PC-9 (cell line): ENCODE results near the gene RHOC. TPM values are rescaled to one million over a fixed set of nuclear protein-coding genes. Genes with fewer than 3 reads are reported as not detected.

Source experiments
- BruUV-seq: library from RNA; stranded (reverse); fragments of 400-500 nt; replicated peaks from 2 replicates; lab custom pipeline; 2021; lab: Mats Ljungman, UMichigan
- CTCF ChIA-PET: fragments of 300-600 bp; sonication (Branson Sonifier 250); formaldehyde crosslinking; loops from one replicate; lab custom pipeline; 2022; ENCODE audit warnings: antibody characterized with exemption; lab: Charles Lee
- POLR2A ChIA-PET: fragments of 300-600 bp; sonication (Branson Sonifier 250); formaldehyde crosslinking; loops from one replicate; lab custom pipeline; 2022; ENCODE audit warnings: antibody characterized with exemption; ENCODE audit not compliant: unreplicated experiment; lab: Charles Lee
- DNase-seq, 2 experiments: peaks; one replicate each; pipeline versions ENCODE4 v3.0.0 to v3.0.0-alpha.2; 2015 to 2022; ENCODE audit warnings: mixed read lengths in 1 of 2
- H2AFZ ChIP-seq: fragments of 200-600 bp; sonication (generic); 2 replicates; pipeline ENCODE4 v1.8.1; 2017; ENCODE audit warnings: antibody characterized with exemption
- H3F3A ChIP-seq: fragments of 200-600 bp; sonication (generic); 2 replicates; pipeline ENCODE4 v1.8.1; 2017; ENCODE audit warnings: antibody characterized with exemption, mild to moderate bottlenecking, low read depth; ENCODE audit not compliant: insufficient read depth
- H3K27ac ChIP-seq: fragments of 200-600 bp; sonication (generic); 2 replicates; pipeline ENCODE4 v1.6.1; 2016; ENCODE audit warnings: mixed run types
- H3K27me3 ChIP-seq: fragments of 200-600 bp; sonication (generic); 2 replicates; pipeline ENCODE4 v1.6.1; 2016; ENCODE audit warnings: low read depth, mixed run types; ENCODE audit not compliant: insufficient read depth
- H3K36me3 ChIP-seq: fragments of 200-600 bp; sonication (generic); 2 replicates; pipeline ENCODE4 v1.6.1; 2016; ENCODE audit warnings: low read depth, mixed run types
- H3K4me1 ChIP-seq: fragments of 200-600 bp; sonication (generic); replicated peaks from 2 replicates; pipeline ENCODE4 v1.6.1; 2016; ENCODE audit warnings: mixed run types; ENCODE audit not compliant: insufficient read depth
- H3K4me2 ChIP-seq: fragments of 200-600 bp; sonication (generic); 2 replicates; pipeline ENCODE4 v1.6.1; 2017; ENCODE audit warnings: mixed run types
- H3K4me3 ChIP-seq: fragments of 200-600 bp; sonication (generic); 2 replicates; pipeline ENCODE4 v1.6.1; 2016; ENCODE audit warnings: mixed run types
- H3K79me2 ChIP-seq: fragments of 200-600 bp; sonication (generic); 2 replicates; pipeline ENCODE4 v1.6.1; 2017; ENCODE audit warnings: low read depth, mixed run types
- H3K9me2 ChIP-seq: fragments of 200-600 bp; sonication (generic); 2 replicates; pipeline ENCODE4 v1.8.1; 2017; ENCODE audit warnings: mild to moderate bottlenecking; ENCODE audit not compliant: insufficient read depth
- H3K9me3 ChIP-seq: fragments of 200-600 bp; sonication (generic); 2 replicates; pipeline ENCODE4 v1.8.1; 2016; ENCODE audit warnings: low read depth; ENCODE audit not compliant: insufficient read depth
- H4K20me1 ChIP-seq: fragments of 200-600 bp; sonication (generic); 2 replicates; pipeline ENCODE4 v1.8.1; 2017; ENCODE audit not compliant: insufficient read depth
- EZH2 ChIP-seq: fragments of 200-600 bp; sonication (generic); IDR thresholded peaks from 2 replicates; pipeline ENCODE4 v1.8.0; 2017; ENCODE audit warnings: antibody characterized with exemption, low read depth
- intact Hi-C: fragments of 100-400 bp; cut with micrococcal nuclease; formaldehyde crosslinking; loops from one replicate; pipeline ENCODE4 v1.10.0; 2022; ENCODE audit not compliant: unreplicated experiment
- total RNA-seq: library from RNA; stranded (reverse); gene quantifications from 2 replicates; pipeline ENCODE4 v1.2.3, GENCODE V29; 2021
- TF ChIP-seq, protein P1 (sequence below): fragments of 200-600 bp; sonication (generic); conservative IDR thresholded peaks from 2 replicates; pipeline ENCODE4 v1.6.1; 2017; ENCODE audit warnings: mixed run types, antibody characterized with exemption, mild to moderate bottlenecking, moderate library complexity

The RHOC gene
- total RNA-seq, 1 experiment from 2014 or later = 200 TPM

DNA sequence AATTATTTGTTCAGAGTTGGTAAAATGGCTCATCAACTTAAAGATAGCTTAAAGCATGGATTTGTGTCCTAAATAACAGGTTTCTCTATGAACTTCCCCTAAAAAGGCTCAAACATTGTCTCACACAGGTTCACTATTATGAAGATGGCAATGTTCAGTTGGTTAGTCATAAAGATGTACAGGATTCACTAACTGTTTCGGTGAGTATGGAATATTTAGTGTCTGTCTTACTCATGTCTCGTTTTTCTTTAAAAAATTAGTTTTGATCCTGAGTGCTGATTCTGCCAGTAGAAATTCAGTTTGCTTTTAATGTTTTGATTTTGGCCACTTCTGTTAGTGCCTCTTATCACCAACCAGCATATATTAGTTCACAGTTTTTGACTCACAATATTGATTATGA is 40.0 kb downstream of the RHOC start:
- Histone ChIP-seq H3K27me3 (no peaks in the 10 kb centered on the region), H3K79me2 (no peaks in the 10 kb centered on the region), H3K4me2 (no peak overlapping the region), H3K4me1 (no peaks in the 10 kb centered on the region), H2AFZ (no peak overlapping the region), H3F3A (peaks cover 15% of the 10 kb centered on the region; the same call in 1 of the 2 replicates), H3K9me3 (no peaks in the 10 kb centered on the region), H3K36me3 (peaks cover 59% of the 10 kb centered on the region), H4K20me1 (no peaks in the 10 kb centered on the region; the same call in 1 of the 2 replicates), H3K9me2 (no peaks in the 10 kb centered on the region), H3K27ac (no peak overlapping the region), H3K4me3 (no peak overlapping the region)
- ChIA-PET CTCF (no interaction called here), POLR2A (no interaction called here)
- BruUV-seq = no TSS peak
- DNase-seq = no peak
- intact Hi-C loops = no loop called here
- TF ChIP-seq EZH2 = no peak
- TF ChIP-seq, protein P1, sequence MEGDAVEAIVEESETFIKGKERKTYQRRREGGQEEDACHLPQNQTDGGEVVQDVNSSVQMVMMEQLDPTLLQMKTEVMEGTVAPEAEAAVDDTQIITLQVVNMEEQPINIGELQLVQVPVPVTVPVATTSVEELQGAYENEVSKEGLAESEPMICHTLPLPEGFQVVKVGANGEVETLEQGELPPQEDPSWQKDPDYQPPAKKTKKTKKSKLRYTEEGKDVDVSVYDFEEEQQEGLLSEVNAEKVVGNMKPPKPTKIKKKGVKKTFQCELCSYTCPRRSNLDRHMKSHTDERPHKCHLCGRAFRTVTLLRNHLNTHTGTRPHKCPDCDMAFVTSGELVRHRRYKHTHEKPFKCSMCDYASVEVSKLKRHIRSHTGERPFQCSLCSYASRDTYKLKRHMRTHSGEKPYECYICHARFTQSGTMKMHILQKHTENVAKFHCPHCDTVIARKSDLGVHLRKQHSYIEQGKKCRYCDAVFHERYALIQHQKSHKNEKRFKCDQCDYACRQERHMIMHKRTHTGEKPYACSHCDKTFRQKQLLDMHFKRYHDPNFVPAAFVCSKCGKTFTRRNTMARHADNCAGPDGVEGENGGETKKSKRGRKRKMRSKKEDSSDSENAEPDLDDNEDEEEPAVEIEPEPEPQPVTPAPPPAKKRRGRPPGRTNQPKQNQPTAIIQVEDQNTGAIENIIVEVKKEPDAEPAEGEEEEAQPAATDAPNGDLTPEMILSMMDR = no peak

DNA sequence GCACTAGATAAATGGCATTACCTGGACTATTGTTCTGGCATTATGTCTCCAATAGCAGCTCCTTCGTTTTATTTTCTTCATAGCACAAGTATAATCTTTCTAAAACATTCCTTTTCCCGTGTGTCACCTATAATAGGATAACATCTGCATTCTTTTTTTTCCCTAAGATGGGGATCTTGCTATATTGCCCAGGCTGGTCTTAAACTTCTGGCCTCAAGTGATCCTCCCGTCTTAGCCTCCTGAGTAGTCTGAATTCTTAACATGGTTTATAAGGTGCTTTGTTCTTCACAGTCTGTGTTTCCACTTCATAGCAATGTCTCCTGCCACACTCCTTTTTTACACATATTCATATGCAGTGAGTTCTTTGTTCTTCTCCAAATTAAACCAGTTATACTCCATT is 41.1 kb downstream of the RHOC start:
- H3K4me3 ChIP-seq = no peak overlapping the region
- H3K4me2 ChIP-seq = no peak overlapping the region
- no peak overlapping the region for H3K27ac ChIP-seq
- no peaks in the 10 kb centered on the region for H3K9me2 ChIP-seq
- peaks cover 10% of the 10 kb centered on the region; the same call in 1 of the 2 replicates for H3F3A ChIP-seq
- TF ChIP-seq, protein P1 = no peak
- TF ChIP-seq EZH2 = no peak
- ChIA-PET CTCF (no interaction called here), POLR2A (no interaction called here)
- DNase-seq = no peak
- H3K36me3 ChIP-seq = peaks cover 62% of the 10 kb centered on the region
- no peaks in the 10 kb centered on the region; the same call in 1 of the 2 replicates for H4K20me1 ChIP-seq
- no TSS peak for BruUV-seq
- intact Hi-C loops = no loop called here
- no peaks in the 10 kb centered on the region for H3K9me3 ChIP-seq
- H3K4me1 ChIP-seq = no peaks in the 10 kb centered on the region
- no peaks in the 10 kb centered on the region for H3K27me3 ChIP-seq
- H3K79me2 ChIP-seq = no peaks in the 10 kb centered on the region
- no peak overlapping the region for H2AFZ ChIP-seq

DNA sequence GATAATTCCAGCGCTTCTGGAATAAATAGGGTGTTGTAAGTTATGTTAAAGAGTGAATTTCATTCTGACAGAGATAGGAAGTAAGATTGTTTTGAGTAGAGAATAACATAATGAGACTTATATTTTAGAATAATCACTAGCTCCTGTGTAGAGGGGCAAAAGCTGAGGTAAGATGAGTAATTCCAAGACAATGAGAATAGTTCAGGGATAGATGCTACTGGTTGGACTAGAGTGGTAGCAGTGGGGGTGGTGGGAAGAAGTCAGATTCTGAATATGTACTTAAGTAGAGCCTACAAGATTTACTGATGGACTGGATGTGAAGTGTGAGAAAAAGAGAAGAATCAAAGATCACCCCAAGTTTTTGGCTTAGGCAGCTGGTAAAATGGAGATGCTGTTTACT is 55.7 kb downstream of the RHOC start:
- Histone ChIP-seq H3K79me2 (peaks cover 17% of the 10 kb centered on the region), H3K9me2 (no peaks in the 10 kb centered on the region), H2AFZ (no peak overlapping the region), H3K36me3 (peaks cover 80% of the 10 kb centered on the region), H3K9me3 (no peaks in the 10 kb centered on the region), H3K4me2 (no peak overlapping the region), H3K4me1 (no peaks in the 10 kb centered on the region), H3K4me3 (no peak overlapping the region), H4K20me1 (peaks cover 27% of the 10 kb centered on the region; the same call in 1 of the 2 replicates), H3K27ac (no peak overlapping the region), H3F3A (peaks cover 4% of the 10 kb centered on the region; the same call in 1 of the 2 replicates), H3K27me3 (no peaks in the 10 kb centered on the region)
- DNase-seq = no peak
- CTCF ChIA-PET = no interaction called here
- no TSS peak for BruUV-seq
- intact Hi-C loops = no loop called here
- POLR2A ChIA-PET = no interaction called here
- TF ChIP-seq, protein P1 = no peak
- TF ChIP-seq EZH2 = no peak

Other genes with a start within 250 kb of the RHOC start
- 0.98 and 1.1 TPM in 2 replicates for gene WNT2B, start 198.2 kb downstream of the RHOC start, total RNA-seq
- gene ST7L, start 88.0 kb downstream of the RHOC start, total RNA-seq = 21.5 and 22.1 TPM in 2 replicates
- 101 and 145 TPM in 2 replicates for gene CAPZA1, start 87.3 kb downstream of the RHOC start, total RNA-seq
- gene MOV10, start 32.5 kb downstream of the RHOC start, total RNA-seq = 73.7 and 78.3 TPM in 2 replicates
- 6.0 and 7.7 TPM in 2 replicates for gene PPM1J, start 8.2 kb upstream of the RHOC start, total RNA-seq
- gene SLC16A1, start 249.1 kb upstream of the RHOC start, total RNA-seq = 52.9 and 74.6 TPM in 2 replicates